Measurements from ENCODE around the gene MEF2A.

DNA sequence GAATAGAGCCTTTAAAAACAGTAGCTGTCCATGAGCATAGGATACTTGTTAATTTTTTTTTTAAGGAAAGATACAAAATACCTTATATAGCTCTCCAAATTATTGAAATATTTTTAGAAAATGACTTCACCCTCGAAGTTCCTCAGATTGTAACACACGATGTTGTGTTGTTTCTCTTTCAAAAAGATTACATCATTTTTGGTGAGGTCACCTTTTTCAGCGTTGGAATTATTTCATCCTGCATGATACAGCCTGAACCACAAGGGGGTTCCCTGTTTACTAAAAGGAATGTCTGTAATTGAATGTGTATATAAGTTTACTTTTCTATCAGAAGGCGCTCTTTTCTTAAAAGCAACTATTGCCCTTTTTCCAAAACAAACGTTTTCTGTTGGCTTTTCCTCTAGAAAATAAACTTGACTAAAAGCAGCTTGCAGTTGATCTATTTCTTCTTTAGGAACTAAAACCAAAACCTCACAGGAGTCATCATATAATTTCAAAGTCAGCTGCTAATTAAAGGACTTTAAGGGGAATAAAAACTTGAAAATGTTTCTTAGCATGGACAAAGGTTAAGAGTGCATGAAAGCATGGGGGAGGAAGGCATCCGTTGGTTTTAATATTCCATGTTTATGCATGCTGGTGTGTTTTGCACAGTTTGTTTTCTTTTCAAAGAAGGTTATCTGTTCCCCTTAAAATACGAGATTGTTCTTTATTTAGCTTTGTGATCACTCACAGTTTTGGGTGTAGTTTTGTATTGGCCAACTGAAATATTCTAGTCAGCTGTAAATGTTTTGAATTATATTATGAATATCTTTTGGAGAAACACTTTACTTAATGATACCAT, 138.0 kb downstream of the MEF2A start:
- TF ChIP-seq CTCF (IDR thresholded peaks at IDR 0.05) = peak; percentile 41
- no peak for TF ChIP-seq EZH2 (IDR thresholded peaks at IDR 0.05)
